Activated T-helper 1 cell treated with Interleukin-2 at 50 U/mL for 16 hours (primary cell): ENCODE data around the gene TEKT5.

ENCODE experiments used
- DNase-seq: peaks from one replicate; pipeline ENCODE4 v3.0.0-alpha.2; 2020; ENCODE audit warnings: low read depth

The TEKT5 gene

GRCh38 chr16:10608687-10609401 is 85.9 kb downstream of the TEKT5 start:
- no peak for DNase-seq

GRCh38 chr16:10607157-10607556 is 87.6 kb downstream of the TEKT5 start:
- DNase-seq = no peak

GRCh38 chr16:10606607-10607006 is 88.1 kb downstream of the TEKT5 start:
- DNase-seq = no peak

- DNase-seq = no peak
These were observed 89.1 kb downstream of the TEKT5 start for GRCh38 chr16:10605636-10606035.

- no peak for DNase-seq
These were observed 93.0 kb downstream of the TEKT5 start for GRCh38 chr16:10601444-10602408.

GRCh38 chr16:10600782-10601443 is 93.8 kb downstream of the TEKT5 start:
- no peak for DNase-seq

GRCh38 chr16:10599626-10600025 is 95.1 kb downstream of the TEKT5 start:
- no peak for DNase-seq

- no peak for DNase-seq
These were observed 96.6 kb downstream of the TEKT5 start for GRCh38 chr16:10598157-10598556.

- DNase-seq = no peak
These were observed 97.5 kb downstream of the TEKT5 start for GRCh38 chr16:10597187-10597601.

- DNase-seq = no peak
These were observed 100.3 kb downstream of the TEKT5 start for GRCh38 chr16:10594312-10594950.

- DNase-seq = no peak
These were observed 102.1 kb downstream of the TEKT5 start for GRCh38 chr16:10592611-10593010.

- DNase-seq = no peak
These were observed 104.4 kb downstream of the TEKT5 start for GRCh38 chr16:10590342-10590741.

GRCh38 chr16:10589109-10589508 is 105.6 kb downstream of the TEKT5 start:
- no peak for DNase-seq

GRCh38 chr16:10587622-10588021 is 107.1 kb downstream of the TEKT5 start:
- no peak for DNase-seq

- DNase-seq = no peak
These were observed 109.7 kb downstream of the TEKT5 start for GRCh38 chr16:10584981-10585438.

- no peak for DNase-seq
These were observed 111.5 kb downstream of the TEKT5 start for GRCh38 chr16:10583269-10583668.

GRCh38 chr16:10581507-10581906 is 113.2 kb downstream of the TEKT5 start:
- no peak for DNase-seq

- DNase-seq = no peak
These were observed 113.9 kb downstream of the TEKT5 start for GRCh38 chr16:10580883-10581247.

- no peak for DNase-seq
These were observed 114.5 kb downstream of the TEKT5 start, which contains the start of gene EMP2 for GRCh38 chr16:10579965-10580882. Gene EMP2, minus strand, starts transcription at chr16:10580598. Its CDS starts 32,981 bp downstream, at chr16:10547617.

GRCh38 chr16:10579575-10579964 is 115.2 kb downstream of the TEKT5 start:
- no peak for DNase-seq
